GM12865 (cell line): ENCODE results near the gene RAB1A.

ENCODE experiments used
- DNase-seq: peaks from one replicate; pipeline ENCODE4 v3.0.0; 2010; ENCODE audit warnings: low read depth
- H3K4me3 ChIP-seq: 2 replicates; pipeline ENCODE4 v1.5.1; 2011; ENCODE audit warnings: mild to moderate bottlenecking, low read depth, low read length, control low read depth
- CTCF ChIP-seq: IDR thresholded peaks from 2 replicates; pipeline ENCODE4 v1.5.1; 2011; ENCODE audit warnings: low read length, control low read depth, low read depth, inconsistent platforms; ENCODE audit not compliant: insufficient read depth; ENCODE audit errors: missing control alignments

The RAB1A gene

GRCh38 chr2:65156041-65156440 is 26.1 kb upstream of the RAB1A start:
- no peak overlapping the region for H3K4me3 ChIP-seq
- TF ChIP-seq CTCF: no peak
- no peak for DNase-seq

GRCh38 chr2:65153515-65153914 is 23.6 kb upstream of the RAB1A start:
- no peak for DNase-seq
- H3K4me3 ChIP-seq: no peak overlapping the region
- no peak for TF ChIP-seq CTCF

GRCh38 chr2:65146078-65146477 is 16.2 kb upstream of the RAB1A start:
- H3K4me3 ChIP-seq: no peak overlapping the region
- TF ChIP-seq CTCF: no peak
- no peak for DNase-seq

- no peak for DNase-seq
- TF ChIP-seq CTCF: no peak
- no peak overlapping the region for H3K4me3 ChIP-seq
Measured at GRCh38 chr2:65144571-65144970, 14.7 kb upstream of the RAB1A start.

GRCh38 chr2:65142515-65142914 is 12.6 kb upstream of the RAB1A start:
- TF ChIP-seq CTCF: peak; percentile 19
- no peak for DNase-seq
- H3K4me3 ChIP-seq: no peak overlapping the region

GRCh38 chr2:65137197-65137775 is 7.4 kb upstream of the RAB1A start:
- no peak overlapping the region for H3K4me3 ChIP-seq
- no peak for DNase-seq
- no peak for TF ChIP-seq CTCF

GRCh38 chr2:65136253-65136652 is 6.3 kb upstream of the RAB1A start:
- TF ChIP-seq CTCF: no peak
- no peak for DNase-seq
- no peak overlapping the region for H3K4me3 ChIP-seq
